HG03025 (cell line): Measurements from ENCODE around the gene PDZD2.
"Not testable (repeated sequence)": the region's sequence is repeated elsewhere in the genome, so short reads cannot be mapped to it uniquely, and the experiment has no call there.

Experiments
- ATAC-seq: cut with Tn5 transposase; IDR thresholded peaks from one replicate; pipeline ENCODE4 v1.9.1; 2021; ENCODE audit warnings: mild to moderate bottlenecking, moderate library complexity; ENCODE audit not compliant: unreplicated experiment, low FRiP score

PDZD2 gene

DNA sequence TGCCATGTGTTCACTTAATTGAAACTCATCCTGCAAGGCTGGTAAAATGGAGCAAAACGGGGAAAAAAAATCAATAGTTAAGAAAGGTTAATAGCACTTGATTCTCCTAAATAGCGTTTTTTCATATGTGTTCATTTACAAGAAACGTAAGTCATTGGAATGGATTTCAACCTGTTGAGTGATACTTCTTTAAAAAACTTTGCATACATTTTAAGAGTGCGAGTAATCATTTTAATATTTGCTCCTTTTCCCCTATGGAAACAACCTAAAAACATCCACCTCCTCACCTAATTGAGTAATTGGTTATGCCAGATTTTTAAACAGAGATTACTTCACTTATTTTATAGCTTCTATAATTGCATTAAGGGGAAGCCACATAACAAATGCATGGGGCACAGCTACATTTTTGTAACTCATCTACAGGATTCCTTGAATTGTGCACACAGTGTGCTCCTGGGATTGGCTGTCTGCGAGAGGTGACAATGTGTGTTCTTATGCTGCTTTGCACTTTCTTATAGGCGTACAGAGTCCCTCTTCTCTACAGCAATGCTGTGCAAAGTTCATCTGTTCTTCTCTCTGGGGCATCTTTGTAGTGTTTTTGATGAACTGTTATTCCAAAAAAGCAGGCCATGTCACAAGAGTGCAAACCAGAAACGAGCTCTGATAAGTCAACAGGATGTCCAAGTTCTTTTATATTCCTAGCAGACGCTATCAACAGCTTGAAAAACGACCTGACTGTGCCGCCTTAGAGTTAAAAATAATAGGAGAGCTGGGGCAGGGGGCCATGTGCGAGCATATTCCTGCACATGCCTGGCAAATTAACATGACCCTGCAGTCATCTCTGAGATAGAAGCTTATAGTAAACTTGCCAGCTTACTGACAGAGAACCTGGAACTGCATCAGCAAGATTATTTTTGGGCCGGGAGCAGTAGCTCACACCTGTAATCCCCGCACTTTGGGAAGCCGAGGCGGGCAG is 417.2 kb downstream of the PDZD2 start:
- ATAC-seq: no peak

DNA sequence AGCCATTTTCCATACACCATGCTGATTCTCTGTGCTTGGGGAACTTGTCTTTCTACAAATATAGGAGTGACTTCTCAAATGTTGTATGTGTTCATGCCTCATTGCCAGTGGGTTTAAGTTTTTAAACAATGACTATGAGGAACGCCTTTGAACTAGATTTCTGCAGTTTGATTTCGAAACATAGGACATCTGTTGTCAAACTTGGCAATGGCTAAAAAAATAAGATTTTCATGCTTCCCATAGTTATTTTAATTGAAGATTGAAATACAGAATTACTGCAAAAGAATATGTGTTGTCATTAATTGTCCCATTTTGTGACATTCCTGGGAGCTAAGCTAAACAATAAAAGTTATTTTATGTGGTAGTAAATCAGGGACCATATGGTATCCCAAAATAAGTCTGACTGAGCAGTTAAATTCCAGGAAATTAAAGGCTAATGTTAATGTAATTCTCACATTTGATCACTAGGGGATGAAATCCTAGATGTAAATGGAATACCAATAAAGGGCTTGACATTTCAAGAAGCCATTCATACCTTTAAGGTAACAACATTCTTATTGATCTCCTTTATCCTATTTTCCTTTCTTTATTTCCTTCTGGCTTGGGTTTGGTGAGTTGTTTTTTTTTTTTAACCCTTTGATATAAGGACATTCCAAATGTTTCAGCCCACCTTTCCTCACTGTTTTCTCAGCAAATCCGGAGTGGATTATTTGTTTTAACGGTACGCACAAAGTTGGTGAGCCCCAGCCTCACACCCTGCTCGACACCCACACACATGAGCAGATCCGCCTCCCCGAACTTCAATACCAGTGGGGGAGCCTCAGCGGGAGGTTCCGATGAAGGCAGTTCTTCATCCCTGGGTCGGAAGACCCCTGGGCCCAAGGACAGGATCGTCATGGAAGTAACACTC is 418.5 kb downstream of the PDZD2 start:
- ATAC-seq: no peak

DNA sequence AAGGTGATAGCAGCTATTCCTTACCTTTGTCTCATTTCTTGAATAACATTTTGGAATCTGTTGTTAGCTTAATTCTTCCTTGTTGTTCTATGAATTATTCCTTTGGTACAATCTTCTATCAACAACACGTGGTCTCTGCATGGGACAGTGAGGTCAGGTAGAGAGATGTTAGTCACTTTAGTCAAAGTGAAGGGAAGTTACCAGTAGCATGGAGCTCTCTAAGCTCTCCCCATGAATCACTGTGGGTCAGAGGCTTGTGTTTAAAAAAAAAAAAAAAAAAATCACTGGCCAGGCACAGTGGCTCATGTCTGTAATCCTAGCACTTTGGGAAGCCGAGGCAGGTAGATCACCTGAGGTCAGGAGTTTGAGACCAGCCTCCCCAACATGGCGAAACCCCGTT is 419.2 kb downstream of the PDZD2 start:
- ATAC-seq: no peak

DNA sequence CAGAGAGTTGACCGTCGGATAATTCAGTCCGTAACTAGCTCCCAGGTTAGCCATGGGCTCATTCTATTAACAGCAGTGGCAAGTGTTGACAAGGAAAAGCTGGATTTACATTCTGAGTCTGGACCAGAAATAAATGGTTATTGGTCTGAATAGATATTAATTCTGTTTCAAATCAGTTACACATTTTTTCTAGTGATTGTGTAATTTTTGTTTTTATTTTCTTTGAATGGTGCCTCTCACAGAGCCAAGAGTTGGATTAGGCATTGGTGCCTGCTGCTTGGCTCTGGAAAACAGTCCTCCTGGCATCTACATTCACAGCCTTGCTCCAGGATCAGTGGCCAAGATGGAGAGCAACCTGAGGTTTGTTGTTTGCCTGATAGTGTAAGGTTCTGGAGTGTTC is 420.1 kb downstream of the PDZD2 start:
- no peak for ATAC-seq

DNA sequence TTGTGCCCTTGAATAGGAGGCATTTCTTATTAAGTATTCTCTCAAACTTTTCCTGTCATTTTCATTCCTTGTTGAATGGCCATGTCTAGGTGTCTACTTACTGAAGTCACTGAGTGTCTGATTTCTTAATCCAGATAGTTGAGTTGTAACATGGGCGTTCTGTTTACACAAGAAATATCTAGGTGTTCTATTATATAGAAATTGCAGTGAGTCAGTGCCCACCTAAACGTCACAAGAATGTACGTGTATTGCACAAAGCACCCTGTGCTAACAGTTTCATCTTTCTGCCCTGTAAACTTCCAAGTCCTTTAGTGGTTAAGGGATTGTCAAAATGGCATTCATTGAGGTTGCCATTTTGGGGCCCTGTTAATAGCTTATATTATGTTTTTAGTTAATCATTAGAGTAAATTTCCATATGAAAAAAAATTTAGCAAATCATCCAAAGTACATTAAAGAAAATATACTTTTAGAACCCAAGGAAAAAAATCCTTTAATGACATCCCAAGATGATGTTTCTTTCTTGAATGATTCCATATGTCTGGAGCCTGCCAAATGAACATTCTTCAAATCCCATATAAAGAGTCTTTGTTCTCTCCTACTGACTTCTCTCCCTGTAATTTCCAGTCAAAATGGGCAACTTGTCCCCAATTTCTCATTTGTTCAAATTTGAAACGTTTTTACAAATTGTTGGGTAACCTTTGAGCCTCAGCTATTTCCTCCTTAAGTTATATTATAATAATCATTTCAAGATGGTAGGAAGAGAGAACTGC is 421.0 kb downstream of the PDZD2 start:
- ATAC-seq: no peak

DNA sequence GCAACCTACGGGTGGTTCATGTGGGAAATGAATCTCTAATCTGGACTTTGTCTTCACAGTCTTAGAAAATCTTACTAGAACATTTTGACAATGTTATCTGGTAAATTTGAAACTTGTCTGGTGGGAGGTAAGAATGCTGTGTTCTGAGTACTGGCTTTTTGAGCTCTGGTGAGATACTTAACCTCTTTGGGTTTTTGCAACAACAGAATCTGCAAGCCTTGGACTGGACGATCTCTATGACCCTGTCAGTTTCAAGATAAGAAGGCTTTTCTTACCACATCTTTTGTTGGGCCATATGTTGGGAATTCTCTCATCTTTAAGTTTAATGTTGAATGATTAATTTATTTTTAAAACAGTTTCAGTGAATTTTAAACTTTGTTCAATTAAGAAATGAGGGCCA is 422.3 kb downstream of the PDZD2 start:
- no peak for ATAC-seq

DNA sequence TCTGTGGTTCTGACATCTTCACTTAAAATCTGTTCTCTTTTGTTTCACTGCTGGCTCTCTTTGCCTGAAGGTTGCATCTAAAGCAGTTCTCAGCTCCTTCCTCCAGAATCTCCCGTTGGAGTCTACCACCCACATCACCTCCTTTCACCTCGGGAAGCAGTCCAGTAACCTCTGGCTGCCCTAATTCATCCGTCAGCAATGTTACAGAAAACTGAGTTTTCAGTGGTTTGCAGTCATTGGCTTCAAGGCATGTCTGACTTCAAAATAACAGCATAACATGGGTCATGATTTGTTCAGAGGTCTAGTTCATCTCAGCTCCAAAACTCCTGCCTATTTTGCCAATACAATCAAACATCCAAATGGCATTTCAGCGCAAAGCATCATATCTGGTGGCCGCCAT is 427.5 kb downstream of the PDZD2 start:
- ATAC-seq: no peak

DNA sequence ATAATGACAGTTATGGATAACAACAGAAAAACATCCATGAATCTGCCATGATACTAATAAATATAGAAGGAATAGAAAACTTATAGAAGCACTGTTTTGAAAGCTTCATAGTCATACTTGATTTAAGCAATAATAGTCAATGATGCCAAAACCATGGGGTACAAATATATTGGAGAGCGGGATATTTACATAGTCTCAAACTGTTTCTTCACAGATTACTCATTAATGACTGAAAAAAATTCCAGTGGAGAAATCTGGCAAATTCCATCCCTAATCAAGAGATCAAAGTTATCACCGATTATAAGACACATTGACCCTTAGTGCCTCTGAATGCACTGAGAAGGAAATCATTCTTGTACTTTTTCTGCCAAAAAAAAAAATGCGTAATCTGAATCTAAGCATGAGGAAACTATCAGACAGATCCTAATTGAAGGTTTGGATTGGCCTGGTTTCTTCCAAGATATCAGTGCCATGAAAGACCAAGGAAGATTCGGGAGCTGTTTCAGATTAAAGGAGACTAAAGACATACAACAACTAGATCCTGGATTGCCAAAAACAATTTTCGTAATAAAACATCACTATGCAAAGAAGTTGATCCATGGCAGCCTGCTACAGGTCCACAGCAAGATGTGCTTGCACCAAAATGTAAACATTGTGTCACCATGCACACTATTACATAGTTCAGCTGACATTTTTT is 429.0 kb downstream of the PDZD2 start:
- ATAC-seq: no peak

DNA sequence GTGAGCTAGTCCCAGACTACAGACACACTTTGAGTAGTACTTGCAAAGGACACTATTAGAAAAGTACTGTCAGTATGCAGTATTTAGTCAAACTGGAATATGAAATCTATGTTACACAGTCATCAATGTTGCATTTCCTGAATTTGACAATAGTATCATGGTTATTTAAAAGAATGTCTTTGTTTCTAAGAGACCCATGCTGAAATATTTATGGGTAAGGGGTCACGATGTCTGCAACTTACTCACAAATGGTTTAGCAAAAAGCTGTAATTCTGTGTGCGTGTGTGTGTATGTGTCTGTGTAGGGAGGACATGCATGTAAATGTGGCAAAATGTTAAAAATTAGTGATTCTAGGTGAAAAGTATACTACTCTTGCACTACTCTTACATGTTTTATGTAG is 429.6 kb downstream of the PDZD2 start:
- no peak for ATAC-seq

DNA sequence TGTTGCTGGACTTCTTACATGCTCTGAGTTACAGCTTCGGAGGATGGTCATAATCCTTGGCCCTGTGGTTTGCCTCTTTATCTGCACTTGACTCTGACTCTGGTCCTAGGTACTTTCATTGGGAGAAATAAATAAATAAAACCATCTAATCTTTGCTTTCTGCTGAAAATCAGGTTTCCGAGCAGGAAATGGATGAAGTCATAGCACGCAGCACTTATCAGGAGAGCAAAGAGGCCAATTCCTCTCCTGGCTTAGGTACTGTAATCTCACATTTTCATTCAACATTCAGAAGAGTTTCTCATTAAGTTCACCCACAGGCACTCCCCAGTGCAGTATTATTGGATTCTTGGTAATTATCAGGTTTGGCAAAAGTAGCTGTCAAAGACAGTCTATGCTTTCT is 430.5 kb downstream of the PDZD2 start:
- no peak for ATAC-seq

DNA sequence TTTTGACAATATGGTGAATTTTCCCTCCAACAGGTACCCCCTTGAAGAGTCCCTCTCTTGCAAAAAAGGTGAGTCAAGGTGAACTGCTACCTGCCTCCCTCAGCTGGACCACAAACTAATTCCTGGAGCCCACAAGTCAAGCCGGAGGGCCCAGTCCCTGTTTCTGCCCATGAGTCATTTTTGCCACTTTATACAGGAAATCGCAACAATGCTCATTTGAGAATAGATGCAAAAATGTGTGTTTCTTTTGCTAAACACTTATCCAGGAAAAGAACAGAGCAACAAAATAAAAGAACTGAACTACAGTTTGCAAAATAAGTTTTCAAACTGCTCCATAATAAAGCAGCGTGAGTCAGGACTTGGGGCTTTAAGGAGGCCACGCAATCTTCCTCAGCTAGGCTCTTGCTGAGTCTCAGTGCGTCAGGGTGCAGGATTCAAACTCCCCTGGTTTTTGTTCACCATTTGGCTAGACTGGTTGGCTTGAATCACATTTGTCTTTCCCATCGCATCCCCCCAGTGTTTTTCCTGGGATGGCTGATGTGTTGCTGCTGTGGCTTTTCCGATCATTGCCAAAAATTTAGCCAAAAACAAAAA is 432.5 kb downstream of the PDZD2 start:
- no peak for ATAC-seq

DNA sequence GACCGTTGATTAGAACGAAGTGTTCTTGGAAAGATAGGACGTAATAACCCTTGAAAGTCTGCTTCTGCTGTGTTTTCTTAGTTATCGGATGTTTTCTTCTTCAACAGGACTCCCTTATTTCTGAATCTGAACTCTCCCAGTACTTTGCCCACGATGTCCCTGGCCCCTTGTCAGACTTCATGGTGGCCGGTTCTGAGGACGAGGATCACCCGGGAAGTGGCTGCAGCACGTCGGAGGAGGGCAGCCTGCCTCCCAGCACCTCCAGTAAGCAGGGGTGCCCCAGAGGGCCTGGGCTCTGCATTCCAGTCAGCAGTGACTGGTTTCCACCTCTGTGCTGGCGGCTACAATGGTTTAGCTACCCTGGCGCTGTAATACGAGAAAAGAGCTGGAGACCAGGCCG is 433.1 kb downstream of the PDZD2 start:
- no peak for ATAC-seq

DNA sequence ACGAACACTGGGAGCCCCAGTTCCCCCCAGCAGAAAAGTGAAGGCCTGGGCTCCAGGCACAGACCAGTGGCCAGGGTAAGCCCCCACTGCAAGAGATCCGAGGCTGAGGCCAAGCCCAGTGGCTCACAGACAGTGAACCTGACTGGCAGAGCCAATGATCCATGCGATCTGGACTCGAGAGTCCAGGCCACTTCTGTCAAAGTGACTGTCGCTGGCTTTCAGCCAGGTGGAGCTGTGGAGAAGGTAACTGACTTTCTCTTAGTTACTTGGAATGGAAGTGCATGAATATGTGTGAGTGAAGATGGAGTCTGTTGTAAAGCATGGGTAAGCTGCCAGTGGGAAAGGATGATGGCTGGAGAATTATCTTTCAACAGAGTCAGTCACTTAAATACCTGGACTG is 435.5 kb downstream of the PDZD2 start:
- ATAC-seq: no peak

DNA sequence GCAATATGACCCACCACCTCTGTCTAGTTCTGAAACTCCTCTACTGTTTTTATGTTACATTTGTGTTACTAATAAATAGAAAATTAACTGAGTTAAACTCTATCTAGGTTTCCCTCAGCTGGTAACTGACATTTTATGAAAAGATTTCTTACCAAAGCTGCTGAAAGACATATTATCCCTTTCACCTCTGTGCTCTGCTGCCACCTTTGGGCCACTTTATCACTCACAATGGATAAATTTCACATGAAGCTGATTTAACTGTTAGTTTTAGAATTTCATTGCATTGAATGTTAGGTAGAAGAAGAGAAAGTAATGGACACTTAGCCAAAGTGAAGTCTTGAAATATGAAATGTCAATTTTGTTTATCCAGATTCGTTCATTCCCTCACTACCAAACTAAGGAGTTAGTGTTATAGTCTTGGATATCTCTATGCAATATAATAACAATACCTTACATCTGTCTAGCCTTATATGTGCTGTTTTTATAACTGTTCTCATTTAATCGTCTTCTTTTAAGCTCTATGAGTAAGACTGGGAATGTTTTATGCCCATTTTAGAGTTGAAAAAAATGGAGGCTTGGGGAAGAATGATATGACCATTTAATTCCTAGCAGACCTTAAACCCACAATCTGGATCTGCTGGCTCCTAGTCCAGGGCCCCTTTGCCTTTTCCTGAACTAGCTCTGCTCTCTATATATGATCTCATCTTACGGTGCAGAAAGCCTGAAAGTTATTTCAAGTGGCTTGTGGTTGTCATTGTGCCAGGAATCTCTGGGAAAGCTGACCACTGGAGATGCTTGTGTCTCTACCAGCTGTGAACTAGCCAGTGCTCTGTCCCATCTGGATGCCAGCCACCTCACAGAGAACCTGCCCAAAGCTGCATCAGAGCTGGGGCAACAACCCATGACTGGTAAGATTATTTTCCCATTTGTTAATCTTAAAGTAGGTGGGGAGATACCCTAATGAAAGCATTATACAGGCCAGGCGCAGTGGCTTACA is 438.1 kb downstream of the PDZD2 start:
- ATAC-seq: no peak

DNA sequence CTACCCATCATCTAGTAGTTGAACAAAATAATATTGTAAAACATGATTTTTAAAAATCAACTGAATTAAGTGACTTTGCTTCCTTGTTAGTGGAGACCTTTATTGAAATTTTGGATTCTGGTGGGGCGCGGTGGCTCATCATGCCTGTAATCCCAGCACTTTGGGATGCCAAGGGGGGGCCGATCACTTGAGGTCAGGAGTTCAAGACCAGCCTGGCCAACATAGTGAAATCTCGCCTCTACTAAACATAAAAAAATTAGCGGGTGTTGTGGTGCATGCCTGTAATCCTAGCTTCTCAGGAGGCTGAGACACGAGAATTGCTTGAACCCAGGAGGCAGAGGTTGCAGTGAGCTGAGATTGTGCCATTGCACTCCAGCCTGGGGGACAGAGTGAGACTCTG is 439.9 kb downstream of the PDZD2 start:
- not testable (repeated sequence) for ATAC-seq

DNA sequence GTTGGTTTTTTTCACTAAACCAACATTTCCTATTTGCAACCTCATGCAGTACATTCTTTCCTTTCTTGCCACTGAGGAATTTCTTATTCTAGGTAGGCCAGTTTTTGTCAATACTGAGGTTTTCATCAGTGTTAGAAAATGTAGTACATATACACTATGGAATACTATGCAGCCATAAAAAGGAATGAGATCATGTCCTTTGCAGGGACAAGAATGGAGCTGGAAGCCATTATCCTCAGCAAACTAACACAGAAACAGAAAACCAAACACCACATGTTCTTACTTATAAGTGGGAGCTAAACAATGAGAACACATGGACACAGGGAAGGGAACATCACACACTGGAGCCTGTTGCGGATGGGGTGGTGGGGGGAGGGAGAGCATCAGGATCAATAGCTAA is 441.6 kb downstream of the PDZD2 start:
- ATAC-seq: not testable (repeated sequence)

DNA sequence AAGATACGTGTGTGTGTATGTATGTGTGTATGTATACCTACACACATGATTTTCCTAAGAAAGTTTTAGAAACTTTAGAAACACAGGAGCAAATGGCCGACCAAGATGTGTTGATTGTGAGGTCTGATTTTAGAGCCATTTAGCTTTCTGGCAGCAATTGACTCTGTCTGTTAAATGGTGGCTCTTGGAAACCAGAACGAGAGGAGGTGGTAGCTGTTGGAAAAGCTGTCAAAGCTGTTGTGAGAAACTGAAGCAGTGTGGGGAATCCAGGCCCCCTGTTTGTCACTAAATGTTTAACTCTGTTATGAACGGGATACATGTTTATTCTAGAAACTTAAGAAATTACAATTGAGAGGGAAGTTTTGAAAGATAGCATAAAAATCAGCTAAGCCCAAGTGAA is 443.8 kb downstream of the PDZD2 start:
- no peak for ATAC-seq

DNA sequence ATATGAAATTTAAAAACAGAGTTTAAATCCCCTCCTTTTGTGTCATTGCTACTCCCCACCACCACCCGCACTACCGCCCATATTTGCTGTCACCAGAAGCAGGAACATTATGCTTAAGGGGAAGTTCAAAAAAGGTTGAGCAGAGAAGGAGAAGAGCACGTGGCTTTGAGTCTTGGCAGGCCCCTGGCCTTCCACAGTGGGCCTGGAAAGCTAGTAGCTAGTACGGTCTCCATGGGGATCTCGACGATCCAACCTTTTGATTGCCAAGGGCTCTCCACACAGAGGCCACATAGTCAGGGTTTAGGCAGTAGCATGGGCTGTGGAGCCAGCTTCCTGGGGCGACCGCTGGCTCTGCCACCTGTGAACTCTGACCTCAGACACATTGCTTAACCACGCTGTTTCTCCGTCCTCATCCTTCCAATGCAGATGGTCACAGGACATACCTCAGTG is 445.1 kb downstream of the PDZD2 start:
- no peak for ATAC-seq
